ENCODE data around the gene SLC25A21. TPM values are rescaled to one million over a fixed set of nuclear protein-coding genes. Genes with fewer than 3 reads are reported as not detected.

Gene SLC25A21
- total and polyA plus RNA-seq, 2 of the 13 experiments (the other 11 are each of a cell fraction or from before 2014, with no cell fraction given): 1.9 to 2.9 TPM

DNA sequence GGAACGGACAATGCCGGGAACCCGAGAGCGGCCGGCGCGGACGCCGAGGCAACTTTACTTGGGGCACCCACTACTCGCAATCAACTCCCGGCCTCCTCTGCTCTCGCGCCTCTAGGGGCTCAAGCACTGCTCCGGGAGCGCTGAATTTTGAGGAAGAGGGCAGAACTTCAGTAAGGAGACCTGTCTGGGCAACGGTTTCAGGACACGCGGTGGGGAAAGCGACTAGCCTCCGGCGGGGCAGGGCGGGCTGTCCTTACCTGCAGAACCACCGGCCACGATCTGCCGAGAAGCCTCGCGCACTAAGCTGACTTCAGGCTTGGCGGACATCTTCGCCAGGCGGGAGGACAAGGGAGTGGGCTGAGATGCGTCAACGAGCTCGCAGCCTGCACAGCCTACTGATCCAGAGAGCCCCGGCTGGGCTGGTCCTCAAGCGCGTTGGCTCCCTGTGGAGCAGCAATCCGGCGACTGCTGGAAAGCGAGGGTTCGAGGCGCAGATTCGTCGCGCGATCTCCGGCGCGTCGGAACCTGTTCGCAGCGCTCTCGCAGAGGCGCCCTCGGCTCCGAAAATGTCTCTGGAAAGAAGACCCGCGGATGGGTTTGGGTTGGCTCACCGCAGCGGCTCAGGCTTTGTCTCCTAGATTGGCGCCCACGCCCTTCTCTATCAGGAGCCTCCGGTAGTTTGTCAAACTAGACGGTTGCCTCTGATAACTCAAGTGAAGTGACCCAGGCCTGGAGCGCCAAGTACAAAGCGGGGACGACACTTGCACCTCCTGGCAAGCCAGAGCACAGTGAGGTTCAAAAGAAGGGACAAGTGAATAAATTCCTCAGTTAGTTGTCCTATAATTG lies at the start of gene SLC25A21 (continued):
- TF ChIP-seq HMG20A (CRISPR knock-in tag; IDR thresholded peaks at IDR 0.05; ENCODE audit: borderline replicate concordance): no peak; the same call in 1 of the 2 replicates
- peak; percentile 93 for TF ChIP-seq ZSCAN9 (CRISPR knock-in tag; IDR thresholded peaks at IDR 0.05; ENCODE audit: borderline replicate concordance)
- TF ChIP-seq REL (CRISPR knock-in tag; conservative IDR thresholded peaks at IDR 0.05): peak; percentile 98
- TF ChIP-seq ZNF256 (CRISPR knock-in tag; conservative IDR thresholded peaks at IDR 0.05): peak; percentile 96; the same call in 1 of the 2 replicates
- no peak for TF ChIP-seq TBL1XR1 (IDR thresholded peaks at IDR 0.05; ENCODE audit: borderline replicate concordance, low read length, partially characterized antibody)
- TF ChIP-seq MBNL3 (CRISPR knock-in tag; conservative IDR thresholded peaks at IDR 0.05): 0 out of 2 replicates have a peak, but pooled peaks have one; percentile 28
- peak; percentile 92 for TF ChIP-seq ZNF747 (CRISPR knock-in tag; IDR thresholded peaks at IDR 0.05; ENCODE audit: borderline replicate concordance)
- no peak for TF ChIP-seq ATF7 (IDR thresholded peaks at IDR 0.05)
- TF ChIP-seq ATF7 (CRISPR knock-in tag; IDR thresholded peaks at IDR 0.05): peak; percentile 87
- no peak for TF ChIP-seq LCORL (IDR thresholded peaks at IDR 0.05)
- peak; percentile 81 for TF ChIP-seq LCORL (CRISPR knock-in tag; IDR thresholded peaks at IDR 0.05)
- TF ChIP-seq ZNF615 (CRISPR knock-in tag; IDR thresholded peaks at IDR 0.05; ENCODE audit: borderline replicate concordance): peak; percentile 98
- TF ChIP-seq TARDBP (CRISPR knock-in tag; IDR thresholded peaks at IDR 0.05): peak; percentile 95
- TF ChIP-seq HNRNPL (IDR thresholded peaks at IDR 0.05; ENCODE audit: low read depth, low read length): peak; percentile 85; the same call in 1 of the 2 replicates
- TF ChIP-seq EEA1 (CRISPR knock-in tag; IDR thresholded peaks at IDR 0.05; ENCODE audit: borderline replicate concordance): peak; percentile 99
- TF ChIP-seq, protein P1, sequence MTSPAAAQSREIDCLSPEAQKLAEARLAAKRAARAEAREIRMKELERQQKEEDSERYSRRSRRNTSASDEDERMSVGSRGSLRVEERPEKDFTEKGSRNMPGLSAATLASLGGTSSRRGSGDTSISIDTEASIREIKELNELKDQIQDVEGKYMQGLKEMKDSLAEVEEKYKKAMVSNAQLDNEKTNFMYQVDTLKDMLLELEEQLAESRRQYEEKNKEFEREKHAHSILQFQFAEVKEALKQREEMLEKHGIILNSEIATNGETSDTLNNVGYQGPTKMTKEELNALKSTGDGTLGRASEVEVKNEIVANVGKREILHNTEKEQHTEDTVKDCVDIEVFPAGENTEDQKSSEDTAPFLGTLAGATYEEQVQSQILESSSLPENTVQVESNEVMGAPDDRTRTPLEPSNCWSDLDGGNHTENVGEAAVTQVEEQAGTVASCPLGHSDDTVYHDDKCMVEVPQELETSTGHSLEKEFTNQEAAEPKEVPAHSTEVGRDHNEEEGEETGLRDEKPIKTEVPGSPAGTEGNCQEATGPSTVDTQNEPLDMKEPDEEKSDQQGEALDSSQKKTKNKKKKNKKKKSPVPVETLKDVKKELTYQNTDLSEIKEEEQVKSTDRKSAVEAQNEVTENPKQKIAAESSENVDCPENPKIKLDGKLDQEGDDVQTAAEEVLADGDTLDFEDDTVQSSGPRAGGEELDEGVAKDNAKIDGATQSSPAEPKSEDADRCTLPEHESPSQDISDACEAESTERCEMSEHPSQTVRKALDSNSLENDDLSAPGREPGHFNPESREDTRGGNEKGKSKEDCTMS (CRISPR knock-in tag; conservative IDR thresholded peaks at IDR 0.05): no peak
- TF ChIP-seq ZNF367 (CRISPR knock-in tag; IDR thresholded peaks at IDR 0.05; ENCODE audit: borderline replicate concordance): peak; percentile 87
- TF ChIP-seq JUND (CRISPR knock-in tag; IDR thresholded peaks at IDR 0.05): peak; percentile 75; the same call in 1 of the 2 replicates
- TF ChIP-seq IRF2 (CRISPR knock-in tag; IDR thresholded peaks at IDR 0.05): peak; percentile 97
- peak; percentile 29; the same call in 1 of the 2 replicates for TF ChIP-seq KDM6A (CRISPR knock-in tag; IDR thresholded peaks at IDR 0.05; ENCODE audit: low read depth)
- TF ChIP-seq CHD4 (IDR thresholded peaks at IDR 0.05; ENCODE audit: borderline replicate concordance, low read length): no peak
- TF ChIP-seq CCAR2 (optimal IDR thresholded peaks at IDR 0.05; ENCODE audit: low read depth, low read length): peak; percentile 90
- TF ChIP-seq TEAD2 (CRISPR knock-in tag; IDR thresholded peaks at IDR 0.05): peak; percentile 91; the same call in 1 of the 2 replicates
- TF ChIP-seq, protein P2, sequence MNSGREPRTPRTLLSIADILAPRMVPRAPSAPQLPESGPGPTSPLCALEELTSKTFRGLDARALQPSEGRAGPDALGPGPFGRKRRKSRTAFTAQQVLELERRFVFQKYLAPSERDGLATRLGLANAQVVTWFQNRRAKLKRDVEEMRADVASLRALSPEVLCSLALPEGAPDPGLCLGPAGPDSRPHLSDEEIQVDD (CRISPR knock-in tag; IDR thresholded peaks at IDR 0.05; ENCODE audit: borderline replicate concordance): peak; percentile 98
- TF ChIP-seq ZNF207 (IDR thresholded peaks at IDR 0.05; ENCODE audit: borderline replicate concordance): no peak
- TF ChIP-seq GABPA (IDR thresholded peaks at IDR 0.05; ENCODE audit: low read depth, low read length): peak; percentile 58
- TF ChIP-seq GABPA (CRISPR knock-in tag; IDR thresholded peaks at IDR 0.05; ENCODE audit: low read depth): peak; percentile 88
- TF ChIP-seq ZNF543 (CRISPR knock-in tag; IDR thresholded peaks at IDR 0.05): peak; percentile 99
- no peak for TF ChIP-seq ZNF17 (CRISPR knock-in tag; IDR thresholded peaks at IDR 0.05)
- no peak for TF ChIP-seq ARNT (IDR thresholded peaks at IDR 0.05)
- peak; percentile 94 for TF ChIP-seq U2AF1 (optimal IDR thresholded peaks at IDR 0.05; ENCODE audit: low read depth, low read length)
- no peak for TF ChIP-seq RFX1 (IDR thresholded peaks at IDR 0.05)
